Activated gamma-delta T cell treated with Interleukin-2 at 50 U/mL for 16 hours (primary cell): ENCODE results near the gene CLSTN1.
"Not testable (repeated sequence)": the region's sequence is repeated elsewhere in the genome, so short reads cannot be mapped to it uniquely, and the experiment has no call there.

Source experiments
- DNase-seq: peaks from one replicate; pipeline ENCODE4 v3.0.0-alpha.2; 2020

CLSTN1 gene

DNA sequence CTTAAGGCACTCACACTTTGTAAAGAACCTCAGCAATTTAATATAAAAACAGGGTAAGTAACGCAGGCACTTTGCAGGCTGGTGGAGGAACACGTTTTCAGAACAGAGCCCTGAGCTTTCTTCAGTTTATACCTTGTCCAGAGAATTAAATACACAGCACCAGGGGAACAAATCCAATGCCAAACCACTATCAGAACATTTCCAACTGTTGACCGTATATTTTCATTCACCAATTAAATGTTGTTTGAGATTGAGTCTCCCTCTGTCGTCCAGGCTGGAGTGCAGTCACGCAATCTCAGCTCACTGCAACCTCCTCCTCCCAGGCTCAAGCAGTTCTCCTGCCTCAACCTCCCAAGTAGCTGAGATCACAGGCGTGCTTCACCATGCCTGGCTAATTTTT is 29.7 kb downstream of the CLSTN1 start:
- no peak for DNase-seq

DNA sequence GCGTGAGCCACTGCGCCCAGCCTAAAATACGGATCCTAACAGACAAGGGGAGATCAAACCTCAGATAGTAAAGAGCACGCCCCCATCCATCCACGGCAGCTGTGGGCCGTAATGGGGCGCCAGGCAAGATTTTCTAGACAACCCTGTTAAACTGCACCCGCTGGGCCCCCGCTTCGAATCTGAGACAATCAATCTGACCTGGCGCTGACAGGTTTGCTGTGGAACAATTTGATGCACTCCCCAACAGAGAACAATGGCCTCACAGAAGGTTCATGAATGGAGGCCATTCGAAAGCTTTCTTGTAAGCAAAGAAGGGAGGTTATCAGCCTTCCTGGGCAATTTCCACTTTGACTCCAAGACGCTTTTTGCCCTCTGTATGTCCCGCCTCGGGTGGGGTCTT is 30.5 kb downstream of the CLSTN1 start:
- DNase-seq: no peak

DNA sequence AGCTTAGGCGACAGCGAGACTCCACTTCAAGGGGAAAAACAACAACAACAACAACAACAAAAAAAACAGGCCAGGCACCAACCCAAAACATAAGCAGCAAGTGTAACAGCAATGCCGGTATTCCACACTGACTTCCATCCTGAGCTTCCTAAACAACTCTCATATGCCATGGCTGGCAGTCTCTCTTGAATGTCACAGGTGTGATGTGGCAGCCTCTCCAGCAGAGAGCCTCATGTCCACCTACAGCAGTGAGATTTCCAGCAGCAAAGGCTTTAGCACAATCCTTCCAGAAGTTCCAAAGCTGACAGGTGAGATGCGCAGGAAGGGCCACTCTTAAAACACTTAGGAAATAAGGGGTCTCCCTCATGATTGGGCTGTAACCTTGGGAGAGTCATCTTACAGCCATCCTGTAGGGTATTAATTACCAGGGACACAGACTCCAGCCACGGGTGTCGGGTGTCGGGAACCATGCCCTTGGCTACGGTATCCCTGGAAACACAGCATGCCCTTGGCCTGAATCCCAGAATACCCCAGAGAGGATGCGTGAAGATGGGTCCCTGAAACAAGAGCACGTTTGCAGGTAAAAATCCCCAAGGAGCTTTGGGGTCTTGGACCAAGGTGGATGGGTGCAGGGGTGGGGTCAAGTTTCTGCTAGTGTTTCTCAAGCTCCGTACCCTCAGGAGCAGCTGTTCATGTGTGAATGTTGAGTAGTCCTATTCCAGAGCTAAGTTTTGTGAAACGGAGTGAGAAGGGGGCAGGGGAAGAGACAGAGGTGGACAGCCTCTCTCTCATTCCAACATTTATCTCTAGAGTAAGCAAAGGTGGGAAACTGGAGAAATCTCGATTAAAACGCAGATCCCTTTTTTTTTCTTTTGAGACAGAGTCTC is 31.4 kb downstream of the CLSTN1 start:
- DNase-seq: no peak

DNA sequence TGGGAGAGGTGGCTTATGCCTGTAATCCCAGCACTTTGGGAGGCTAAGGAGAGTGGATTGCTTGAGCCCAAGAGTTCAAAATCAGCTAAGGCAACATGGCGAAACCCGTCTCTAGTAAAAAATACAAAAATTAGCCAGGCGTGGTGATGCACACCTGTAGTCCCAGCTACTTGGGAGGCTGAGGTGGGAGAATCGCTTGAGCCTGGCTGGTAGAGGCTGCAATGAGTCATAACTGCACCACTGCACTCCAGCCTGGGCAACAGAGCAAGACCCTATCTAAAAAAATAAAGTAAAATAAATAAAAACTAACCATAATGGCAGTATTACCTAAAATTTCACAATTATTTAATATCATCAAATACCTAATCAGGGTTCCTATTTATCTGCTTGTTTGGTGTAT is 34.1 kb downstream of the CLSTN1 start:
- DNase-seq: not testable (repeated sequence)

DNA sequence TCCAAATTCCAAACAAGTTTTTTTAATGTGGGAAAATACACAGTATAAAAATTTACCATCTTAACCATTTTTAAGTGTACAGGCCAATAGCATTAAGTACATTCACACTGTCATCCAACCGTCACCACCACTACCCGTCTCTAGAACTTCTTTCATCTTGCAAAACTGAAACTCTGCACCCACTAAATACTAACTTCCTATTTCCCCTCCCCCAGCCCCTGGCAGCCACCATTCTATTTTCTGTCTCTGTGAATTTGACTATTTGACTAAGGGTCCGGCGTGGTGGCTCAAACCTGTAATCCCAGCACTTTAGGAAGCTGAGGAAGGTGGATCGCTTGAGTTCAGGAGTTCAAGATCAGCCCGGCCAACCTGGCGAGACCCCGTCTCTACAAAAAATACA is 36.1 kb downstream of the CLSTN1 start:
- peak; percentile 21 for DNase-seq

DNA sequence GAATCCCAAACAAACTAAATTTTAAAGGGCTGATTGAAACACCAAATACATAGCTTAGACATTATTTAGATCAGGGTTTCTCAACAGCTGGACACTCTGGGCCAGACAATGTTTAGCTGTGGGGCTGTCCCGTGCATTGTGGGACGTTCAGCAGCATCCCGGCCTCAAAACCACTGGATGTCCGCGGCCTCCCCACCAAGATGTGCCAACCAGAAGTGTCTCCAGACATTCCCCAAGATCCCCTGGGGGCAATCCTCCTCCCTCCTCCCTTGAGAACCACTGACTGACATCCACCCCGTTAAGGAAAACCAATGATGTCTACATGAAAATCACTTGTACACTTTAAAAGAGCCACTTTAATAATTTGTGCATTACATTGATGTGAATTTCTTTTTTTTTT is 38.4 kb downstream of the CLSTN1 start:
- DNase-seq: no peak

DNA sequence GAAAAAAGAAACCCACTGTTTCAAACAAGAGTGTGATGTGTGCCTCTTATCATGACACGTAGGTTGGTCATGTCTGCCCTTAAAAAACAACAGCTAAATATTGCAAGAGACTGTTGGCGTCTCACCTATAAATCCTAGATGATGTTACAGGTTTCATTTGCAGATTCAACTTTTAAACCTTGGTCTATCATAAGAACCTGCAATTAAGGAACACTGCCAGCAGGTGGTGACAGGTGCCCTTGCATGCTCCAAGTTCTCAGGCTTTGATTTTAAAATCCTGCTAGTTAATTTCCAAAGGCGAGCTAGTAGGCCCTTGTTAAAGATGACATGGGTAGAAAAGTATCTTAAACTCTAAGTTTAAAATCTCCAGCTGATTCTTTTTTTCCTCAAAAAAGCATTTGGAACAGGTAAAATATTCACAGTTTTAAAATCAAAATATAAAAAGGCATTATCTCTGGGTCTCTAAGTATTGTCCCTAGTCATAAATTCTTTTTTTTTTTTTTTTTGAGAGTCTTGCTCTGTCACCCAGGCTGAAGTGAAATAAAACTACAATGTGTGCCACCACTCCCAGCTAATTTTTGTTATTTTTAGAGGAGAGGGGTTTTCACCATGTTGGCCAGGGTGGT is 39.1 kb downstream of the CLSTN1 start:
- peak; percentile 60 for DNase-seq

DNA sequence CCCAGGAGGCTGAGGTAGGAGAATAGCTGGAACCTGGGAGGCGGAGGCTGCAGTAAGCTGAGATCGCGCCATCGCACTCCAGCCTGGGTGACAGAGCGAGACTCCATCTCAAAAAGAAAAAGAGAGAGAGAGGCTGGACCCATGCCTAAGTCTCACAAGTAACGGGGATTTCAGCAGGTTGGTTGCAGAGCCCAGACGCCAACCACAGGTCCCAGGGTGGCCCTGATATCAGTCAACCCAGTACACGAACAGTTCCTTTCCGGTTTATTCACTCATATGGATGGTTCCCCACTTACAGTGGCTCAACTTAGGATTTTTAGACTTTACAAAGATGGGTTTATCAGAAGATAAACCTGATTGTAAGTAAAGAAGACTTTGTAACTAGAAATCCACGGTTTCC is 40.9 kb downstream of the CLSTN1 start:
- DNase-seq: no peak

DNA sequence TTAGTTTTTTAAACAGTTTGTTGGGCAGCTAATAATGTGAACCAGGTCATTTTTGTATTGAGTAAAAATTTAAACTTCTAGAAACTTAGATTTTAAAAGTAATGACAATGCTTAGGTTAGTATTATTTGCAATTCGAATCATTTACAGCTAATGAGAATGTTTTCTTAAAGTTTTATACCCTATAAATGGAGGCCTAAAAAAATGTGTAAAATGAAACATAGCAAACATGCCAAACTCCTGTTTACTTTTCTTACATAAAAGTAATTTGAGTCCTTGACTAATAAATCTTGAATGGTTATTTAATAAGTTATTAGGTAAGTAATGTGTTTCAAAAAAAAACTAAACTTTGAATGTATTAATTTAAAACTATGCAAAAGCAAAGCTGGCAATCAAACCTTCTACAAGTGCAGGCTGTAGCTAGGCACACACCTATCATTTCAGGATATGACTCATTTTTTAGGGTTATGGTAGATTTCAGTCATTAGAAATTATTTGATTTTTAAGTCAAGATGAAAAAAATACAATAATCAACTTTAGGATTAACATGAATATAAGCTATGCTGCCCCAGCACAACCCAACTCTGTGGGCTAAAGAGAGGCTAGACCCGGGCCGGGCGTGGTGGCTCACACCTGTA is 41.5 kb downstream of the CLSTN1 start:
- DNase-seq: no peak

DNA sequence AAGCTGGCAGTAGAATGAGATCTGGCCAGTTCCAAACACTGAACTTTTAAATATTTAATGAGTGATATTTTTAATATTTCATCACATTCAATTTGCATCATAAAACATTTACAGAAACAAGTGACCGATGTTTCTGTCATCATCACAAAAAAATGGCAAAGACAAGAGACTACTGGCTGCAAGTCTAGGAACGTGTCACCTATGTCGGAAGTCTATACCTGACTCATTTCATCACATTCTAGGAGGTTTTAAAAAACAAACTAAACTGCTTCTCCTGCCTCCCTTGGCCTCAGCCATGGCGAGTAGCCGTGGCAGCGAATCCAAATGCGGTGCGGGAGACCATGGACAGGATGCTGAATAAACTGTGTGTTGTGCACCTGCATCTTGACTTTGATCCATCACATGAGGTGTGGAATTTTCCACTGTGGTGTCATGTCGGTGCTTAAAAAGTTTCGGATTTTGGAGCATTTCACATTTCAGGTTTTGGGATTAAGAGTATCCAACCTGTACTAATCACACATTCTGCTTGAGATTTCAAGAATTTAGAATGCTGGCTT is 43.1 kb downstream of the CLSTN1 start:
- DNase-seq: no peak

DNA sequence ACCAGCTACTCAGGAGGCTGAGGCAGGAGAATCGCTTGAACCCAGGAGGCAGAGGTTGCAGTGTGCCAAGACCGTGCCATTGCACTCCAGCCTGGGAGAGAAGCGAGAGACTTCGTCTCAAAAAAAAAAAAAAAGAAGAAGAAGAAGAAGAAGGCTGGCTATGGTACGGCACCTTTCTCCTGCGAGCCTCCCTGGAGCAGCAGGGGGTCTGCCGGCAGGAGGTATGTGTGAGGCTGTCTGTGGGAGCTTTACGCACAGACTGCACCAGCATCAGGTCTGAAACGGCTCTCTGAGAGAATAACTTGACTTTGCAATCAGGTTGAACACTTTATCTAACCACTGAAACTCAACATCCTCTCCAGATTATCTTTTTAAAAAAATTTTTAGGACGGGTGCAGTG is 44.9 kb downstream of the CLSTN1 start:
- DNase-seq: no peak

DNA sequence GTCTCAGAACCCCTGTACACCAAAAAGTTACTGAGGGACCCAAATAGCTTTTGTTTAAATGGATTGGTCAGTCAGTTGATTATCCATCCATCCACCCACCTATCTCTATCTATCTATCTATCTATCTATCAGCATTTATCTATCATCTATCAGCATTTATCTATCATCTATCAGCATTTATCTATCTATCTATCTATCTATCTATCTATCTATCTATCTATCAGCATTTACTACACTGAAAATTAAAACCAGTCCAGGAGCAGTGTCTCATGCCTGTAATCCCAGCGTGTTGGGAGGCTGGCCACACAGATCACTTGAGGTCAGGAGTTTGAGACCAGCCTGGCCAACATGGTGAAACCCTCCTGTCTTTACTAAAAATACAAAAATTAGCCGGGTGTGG is 47.1 kb downstream of the CLSTN1 start:
- DNase-seq: no peak

DNA sequence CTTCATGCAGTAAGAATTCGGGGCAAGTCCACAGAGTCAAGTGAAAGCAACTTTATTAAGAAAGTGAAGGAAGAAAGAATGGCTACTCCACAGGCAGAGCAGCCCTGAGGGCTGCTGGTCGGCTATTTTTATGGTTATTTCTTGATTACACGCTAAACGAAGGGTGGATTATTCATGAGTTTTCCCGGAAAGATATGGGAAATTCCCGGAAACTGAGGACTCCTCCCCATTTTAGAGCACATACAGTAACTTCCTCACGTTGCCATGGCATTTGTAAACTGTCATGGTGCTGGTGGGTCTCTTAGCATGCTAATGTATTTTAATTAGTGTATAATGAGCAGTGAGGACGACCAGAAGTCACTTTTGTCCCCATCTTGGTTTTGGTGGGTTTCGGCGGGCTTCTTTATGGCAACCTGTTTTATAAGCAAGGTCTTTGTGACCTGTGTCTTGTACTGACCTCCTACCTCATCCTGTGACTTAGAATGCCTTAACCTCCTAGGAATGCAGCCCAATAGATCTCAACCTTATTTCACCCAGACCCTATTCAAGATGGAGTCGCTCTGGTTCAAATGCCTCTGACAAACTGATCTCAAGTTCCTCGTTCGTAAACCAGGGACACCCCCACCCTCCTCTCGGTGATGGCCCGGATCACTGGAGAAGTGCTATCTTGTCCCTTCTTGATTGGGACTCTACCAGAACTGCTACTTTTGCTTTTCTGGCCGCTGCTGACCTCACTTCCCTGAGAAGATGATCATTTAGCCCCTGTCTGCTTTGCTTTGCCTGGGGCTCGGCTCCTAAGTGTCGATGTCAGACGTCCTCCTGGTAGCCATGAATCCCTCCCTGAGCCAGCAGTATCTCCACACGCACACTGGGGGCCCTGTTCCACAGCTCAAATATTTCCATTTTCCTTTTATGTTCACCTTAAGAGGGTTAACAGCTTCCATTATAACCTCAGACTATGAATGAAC is 48.8 kb downstream of the CLSTN1 start:
- no peak for DNase-seq

DNA sequence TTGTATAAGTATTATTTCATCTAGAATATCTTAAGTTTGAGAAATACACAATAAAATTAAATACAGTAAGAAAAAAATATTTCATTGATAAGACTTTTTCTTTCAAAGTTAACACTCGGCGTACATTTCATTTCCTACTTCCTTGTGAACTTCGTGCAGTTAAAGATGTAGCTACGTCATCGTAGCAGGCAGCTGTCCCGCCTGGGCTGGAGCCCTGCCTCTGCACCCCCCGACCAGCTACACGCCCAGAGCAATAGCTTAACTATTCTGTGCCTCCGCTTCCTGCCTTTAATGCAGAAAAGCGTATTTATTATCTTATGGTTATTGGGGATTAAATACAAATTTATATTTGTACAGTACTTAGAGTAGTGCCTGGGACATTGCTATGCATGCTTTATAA is 53.5 kb downstream of the CLSTN1 start:
- DNase-seq: no peak

DNA sequence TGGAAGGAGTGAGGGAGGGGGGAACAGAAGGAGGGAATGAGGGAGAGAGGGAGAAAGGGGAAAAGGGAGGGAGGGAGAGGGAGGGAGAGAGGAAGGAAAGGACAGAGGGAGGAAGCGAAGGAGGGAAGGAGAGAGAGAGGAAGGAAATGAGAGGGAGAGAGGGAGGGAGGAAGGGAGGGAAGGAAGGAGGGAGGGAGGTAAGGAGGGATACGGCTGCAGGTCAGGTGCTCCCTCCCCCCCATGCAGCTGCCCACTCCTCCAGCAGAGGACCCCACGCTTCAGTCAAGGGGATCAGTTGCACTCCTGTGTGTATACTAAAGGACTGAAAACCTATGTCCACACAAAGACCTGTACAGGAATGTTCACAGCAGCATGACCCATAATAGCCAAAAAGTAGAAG is 54.8 kb downstream of the CLSTN1 start:
- no peak for DNase-seq

DNA sequence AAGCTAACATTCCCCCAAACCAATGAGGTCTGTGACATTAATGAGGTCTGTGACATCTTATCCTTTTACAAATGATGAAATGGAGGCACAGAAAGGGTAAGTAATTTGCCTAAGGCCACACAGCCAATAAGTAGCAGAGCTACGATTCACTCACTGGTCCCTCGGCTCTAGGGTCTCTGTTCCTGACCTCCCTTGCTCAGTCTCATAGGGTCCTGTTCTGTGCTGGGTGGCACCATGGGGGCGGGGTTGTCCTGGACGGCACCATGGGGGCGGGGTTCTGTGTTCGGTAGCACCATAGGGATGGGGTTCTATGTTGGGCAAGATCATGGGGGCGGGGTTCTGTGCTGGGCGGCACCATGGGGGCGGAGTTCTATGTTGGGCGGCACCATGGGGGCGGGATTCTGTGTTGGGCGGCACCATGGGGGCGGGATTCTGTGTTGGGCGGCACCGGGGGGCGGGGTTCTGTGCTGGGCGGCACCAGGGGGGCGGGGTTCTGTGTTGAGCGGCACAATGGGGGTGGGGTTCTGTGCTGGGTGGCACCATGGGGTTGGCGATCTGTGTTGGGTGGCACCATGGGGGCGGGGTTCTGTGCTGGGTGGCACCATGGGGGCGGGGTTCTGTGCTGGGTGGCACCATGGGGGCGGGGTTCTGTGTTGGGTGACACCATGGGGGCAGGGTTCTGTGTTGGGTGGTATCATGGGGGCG is 55.6 kb downstream of the CLSTN1 start:
- DNase-seq: no peak

DNA sequence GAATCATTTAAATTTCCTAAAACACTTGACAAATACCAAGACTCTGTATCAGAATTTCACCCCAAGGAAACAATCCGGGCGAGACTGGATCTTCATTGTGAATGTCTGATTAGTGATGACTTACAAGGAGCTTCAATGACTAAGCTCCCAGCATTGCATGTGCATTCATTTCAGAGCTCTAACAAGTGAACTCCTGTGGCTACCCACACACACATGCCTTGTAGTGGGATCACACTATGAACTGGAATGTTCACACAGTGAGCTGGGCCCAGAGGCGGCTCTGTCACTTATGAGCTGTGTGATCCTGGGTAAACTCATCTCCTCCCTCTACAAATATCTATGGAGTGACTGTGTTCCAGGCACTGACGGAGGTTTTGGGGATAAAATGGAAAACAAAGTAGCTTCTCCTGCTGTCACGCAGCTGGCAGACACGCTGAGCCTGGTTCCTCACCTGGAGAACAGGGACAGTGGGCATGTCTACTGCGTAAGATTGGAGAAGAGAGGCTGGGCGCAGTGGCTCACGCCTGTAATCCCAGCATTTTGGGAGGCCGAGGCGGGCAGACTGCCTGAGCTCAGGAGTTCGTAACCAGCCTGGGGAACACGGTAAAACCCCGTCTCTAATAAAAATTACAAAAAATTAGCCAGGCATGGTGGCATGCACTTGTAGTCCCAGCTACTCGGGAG is 56.9 kb downstream of the CLSTN1 start:
- no peak for DNase-seq

DNA sequence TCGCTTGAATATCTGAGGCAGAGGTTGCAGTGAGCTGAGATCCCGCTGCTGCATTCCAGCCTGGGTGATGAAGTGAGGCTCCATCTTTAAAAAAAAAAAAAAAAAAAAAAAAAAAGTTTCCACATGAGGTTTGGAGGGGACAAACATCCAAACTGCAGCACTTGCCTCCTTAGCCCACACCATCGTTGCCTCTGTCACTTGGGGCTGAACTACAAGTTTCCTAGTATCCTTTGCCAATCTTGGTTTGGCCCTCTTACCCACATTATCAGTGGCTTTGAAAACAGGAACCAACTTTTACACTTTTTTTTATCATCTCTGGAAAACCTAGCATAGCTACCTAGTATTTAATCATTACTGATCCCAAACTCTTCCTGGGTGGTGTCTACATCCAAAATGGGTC is 59.2 kb downstream of the CLSTN1 start:
- no peak for DNase-seq

DNA sequence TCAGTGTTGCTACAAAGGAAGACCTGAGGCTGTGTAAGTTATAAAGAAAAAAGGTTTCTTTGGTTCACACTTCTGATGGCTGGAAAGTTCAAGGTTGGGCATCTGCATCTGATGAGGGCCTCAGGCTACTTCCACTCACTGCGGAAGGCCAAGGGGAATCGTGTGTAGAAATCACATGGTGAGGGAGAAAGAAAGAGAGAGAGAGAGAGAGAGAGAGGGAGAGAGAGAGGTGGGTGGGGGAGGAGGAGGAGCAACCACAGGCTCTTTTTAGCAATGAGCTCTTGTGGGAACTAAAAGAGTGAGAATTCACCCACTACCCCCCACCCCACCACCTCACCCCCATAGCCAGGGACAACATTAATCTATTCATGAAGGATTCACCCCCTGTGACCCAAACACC is 59.9 kb downstream of the CLSTN1 start:
- DNase-seq: no peak

DNA sequence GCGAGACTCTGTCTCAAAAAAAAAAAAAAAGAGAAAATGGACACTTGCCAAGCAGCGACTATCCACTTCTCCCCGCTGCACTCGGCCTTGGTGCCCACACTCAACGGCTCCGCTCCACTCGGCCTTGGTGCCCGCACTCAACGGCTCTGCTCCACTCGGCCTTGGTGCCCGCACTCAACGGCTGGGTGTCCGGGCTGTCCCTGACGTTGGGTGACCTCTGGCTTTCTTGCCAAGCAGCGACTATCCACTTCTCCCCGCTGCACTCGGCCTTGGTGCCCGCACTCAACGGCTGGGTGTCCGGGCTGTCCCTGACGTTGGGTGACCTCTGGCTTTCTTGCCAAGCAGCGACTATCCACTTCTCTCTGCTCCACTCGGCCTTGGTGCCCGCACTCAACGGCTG is 61.3 kb downstream of the CLSTN1 start:
- not testable (repeated sequence) for DNase-seq

DNA sequence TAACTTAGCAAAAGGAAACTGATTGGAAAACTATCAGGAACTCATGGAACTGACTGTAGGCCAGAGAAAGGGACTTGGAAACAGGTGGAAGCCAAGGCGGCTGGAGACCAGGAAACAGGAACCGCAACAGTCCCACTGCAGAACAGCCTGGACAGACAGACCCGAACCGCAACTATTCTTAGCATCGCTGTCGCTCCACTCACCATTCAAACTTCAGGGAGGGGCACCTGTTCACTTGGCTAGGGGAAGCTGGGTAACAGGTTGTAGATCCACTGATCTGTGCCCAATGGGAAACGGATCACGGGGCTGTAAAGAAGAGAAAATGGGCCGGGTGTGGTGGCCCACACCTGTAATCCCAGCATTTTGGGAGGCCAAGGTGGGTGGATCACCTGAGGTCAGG is 61.9 kb downstream of the CLSTN1 start:
- no peak for DNase-seq
